ENCODE data around the gene RPL19.

DNA sequence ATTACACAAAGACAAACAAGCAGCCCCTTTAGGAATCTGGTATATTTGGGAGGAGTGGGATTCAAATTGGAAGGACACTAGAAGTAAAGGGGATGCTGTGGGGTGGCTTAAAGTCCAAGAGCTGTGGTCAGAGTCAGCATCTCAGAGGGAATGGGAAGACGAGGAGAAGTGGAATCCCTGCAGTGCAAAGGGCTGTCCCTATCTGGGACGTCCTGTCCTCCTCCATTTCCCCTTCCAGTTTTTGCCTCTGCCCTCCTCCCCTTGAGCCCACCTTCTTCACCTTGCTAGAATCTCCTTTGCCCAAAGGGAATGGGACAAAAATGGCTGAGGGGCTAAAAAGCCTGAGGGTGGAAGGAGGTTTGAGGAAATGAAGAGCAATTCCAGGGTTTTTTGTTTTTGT is 44.4 kb upstream of the RPL19 start:
- TF ChIP-seq, protein P1, sequence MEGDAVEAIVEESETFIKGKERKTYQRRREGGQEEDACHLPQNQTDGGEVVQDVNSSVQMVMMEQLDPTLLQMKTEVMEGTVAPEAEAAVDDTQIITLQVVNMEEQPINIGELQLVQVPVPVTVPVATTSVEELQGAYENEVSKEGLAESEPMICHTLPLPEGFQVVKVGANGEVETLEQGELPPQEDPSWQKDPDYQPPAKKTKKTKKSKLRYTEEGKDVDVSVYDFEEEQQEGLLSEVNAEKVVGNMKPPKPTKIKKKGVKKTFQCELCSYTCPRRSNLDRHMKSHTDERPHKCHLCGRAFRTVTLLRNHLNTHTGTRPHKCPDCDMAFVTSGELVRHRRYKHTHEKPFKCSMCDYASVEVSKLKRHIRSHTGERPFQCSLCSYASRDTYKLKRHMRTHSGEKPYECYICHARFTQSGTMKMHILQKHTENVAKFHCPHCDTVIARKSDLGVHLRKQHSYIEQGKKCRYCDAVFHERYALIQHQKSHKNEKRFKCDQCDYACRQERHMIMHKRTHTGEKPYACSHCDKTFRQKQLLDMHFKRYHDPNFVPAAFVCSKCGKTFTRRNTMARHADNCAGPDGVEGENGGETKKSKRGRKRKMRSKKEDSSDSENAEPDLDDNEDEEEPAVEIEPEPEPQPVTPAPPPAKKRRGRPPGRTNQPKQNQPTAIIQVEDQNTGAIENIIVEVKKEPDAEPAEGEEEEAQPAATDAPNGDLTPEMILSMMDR (IDR thresholded peaks at IDR 0.05): no peak
- TF ChIP-seq POLR2A (IDR thresholded peaks at IDR 0.05): no peak

Measured in lower leg skin (tissue), 3 donors.